HUDEP-2 (cell line): ENCODE measurements around the gene RIN3.
A peak's percentile ranks its signal among the peaks of the same experiment; 100 is the strongest.

ENCODE experiments used
- DNase-seq, 76 experiments: peaks; one replicate each; lab custom pipeline; 2025; ENCODE audit not compliant: unreplicated experiment in 76 of 76; lab: John Stamatoyannopoulos, UW

Gene RIN3

DNA sequence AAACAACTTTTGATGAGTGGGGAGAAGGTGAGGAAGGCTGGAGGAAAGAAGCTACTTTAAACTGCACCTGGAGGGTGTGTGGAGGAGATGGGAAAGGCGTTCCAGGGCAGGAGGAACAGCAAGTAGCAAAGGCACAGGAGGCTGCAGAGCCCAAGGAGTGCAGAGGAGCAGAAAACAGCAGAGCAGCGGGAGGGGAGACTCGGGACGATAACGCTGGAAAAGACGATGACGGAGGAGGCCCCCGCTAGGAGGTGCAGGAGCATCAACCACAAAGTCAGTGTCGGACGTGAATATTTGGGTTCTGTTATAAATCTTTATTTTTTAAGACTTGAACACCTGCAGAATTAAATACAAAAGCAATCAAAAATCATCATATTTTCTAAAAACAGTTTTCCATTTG, 189.9 kb downstream of the RIN3 start:
- no peak for DNase-seq

DNA sequence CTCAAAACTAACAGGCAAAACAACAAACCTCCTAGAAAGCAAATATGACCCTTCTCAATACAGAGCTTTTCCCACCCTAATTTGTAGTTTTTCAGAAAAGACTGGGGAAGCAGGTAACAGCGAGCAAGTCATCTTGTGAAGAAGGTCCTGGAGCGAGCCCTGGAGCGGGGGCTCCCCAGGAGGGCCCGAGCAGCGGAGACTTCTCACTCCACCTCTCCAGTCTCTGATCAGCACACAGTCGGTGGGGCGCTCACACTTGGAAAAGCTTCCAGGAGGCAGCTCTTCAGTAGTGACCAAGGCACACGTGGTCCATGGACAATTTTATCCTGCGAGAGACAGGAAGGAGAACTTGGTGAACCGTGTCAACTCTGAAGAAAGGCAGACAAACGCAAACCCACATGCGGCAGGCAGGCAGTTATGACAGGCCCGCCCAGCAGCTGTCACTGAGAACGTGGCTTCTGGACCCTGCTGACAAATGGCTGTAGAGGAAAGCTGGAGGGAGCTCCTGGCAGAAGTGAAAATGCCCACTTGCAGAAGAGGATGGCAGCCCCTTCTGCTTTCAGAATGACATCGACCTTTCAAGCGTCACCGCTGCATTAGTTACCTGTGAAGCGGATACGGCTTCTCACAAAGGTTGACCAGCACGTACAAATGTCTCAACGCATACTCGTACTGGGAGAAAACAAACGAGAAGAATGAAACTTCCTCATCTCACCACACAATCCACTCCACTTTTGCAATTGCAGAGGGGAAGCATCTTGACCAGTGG, 190.6 kb downstream of the RIN3 start:
- DNase-seq, result no peak

DNA sequence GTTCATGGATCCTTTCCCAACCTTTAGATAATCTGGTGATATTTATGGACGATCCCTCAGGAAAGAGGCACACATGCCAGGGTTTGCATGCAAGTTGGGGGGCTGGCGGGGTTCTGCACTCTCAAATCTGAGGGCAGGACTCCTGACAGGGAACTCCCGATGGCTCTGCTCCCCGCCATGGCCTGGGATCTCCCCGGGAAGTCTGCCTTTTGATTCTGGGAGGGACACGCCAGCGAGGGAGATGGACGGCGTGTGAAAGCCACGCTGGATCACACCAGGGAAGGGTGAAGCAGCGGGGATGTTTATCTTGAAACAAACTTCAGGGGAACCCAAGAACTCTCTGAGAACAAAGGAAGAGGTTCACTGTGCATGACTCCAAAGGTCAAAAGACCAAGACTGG, 191.2 kb downstream of the RIN3 start:
- no peak for DNase-seq

DNA sequence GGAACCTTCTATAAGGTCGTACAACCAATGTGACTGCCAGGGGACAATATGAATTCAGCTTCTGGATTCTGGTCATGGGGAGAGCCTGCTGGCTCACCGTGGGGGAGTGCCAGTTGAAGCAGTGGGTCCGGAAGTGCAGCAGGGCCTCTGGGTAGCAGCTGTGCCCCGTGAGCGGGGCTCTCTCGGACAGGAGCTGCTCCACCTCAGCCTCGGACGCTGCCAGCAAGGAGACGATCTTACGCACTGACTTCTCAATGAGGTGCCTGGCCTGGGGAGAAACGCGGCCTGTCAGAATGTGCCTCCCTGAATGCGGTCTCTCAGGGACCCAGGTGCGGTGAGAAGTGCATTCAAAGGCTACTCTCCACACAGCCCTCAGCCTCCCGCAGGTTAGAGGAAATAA, 192.8 kb downstream of the RIN3 start:
- DNase-seq, result no peak

DNA sequence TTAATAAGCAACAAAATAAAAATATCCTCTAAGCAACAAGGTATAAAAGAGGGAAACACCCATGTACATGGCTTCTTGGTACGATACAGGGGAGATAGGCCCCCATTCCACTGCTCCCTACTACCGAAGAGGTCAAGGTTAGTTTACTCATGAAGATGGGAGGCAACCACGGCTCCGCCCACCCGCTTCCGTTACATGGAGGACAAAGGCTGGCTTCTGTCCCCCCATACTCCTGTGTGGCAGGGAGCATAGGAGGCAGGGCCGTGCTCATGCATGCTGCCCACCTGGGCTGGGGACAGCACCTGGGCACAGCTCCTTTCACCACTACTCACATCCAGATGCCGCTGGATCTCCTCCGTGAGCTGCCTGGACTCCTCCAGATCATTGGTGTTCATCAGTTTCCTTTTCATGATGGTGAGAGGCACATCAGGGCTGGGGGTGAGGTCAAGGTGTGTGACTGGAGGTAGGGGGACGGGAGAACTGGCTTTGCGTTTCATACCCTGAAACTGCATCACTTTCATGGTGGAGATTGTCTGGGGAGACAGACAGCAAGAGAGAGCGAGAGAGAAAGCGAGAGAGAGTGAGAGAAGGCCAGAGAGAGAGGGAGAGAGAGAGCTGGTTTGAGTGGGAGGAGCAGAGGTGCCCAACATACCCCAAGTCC, 195.9 kb downstream of the RIN3 start:
- DNase-seq, result no peak

DNA sequence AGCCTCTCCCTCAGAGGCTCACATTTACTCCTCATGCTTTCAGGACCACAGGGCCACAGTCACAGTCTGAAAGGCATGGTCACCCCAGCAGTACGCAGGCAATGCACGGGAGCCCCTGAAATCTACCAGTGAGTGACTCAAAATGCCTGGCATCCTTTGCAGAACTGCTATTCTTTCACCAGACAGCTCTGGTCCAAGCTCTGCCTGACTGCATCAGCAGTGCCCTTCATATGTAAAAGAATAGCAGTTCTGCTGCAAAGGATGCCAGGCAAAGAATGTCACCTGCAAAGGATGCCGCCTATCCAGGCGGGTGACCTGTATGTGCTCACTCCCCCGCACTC, 196.4 kb downstream of the RIN3 start:
- no peak for DNase-seq

DNA sequence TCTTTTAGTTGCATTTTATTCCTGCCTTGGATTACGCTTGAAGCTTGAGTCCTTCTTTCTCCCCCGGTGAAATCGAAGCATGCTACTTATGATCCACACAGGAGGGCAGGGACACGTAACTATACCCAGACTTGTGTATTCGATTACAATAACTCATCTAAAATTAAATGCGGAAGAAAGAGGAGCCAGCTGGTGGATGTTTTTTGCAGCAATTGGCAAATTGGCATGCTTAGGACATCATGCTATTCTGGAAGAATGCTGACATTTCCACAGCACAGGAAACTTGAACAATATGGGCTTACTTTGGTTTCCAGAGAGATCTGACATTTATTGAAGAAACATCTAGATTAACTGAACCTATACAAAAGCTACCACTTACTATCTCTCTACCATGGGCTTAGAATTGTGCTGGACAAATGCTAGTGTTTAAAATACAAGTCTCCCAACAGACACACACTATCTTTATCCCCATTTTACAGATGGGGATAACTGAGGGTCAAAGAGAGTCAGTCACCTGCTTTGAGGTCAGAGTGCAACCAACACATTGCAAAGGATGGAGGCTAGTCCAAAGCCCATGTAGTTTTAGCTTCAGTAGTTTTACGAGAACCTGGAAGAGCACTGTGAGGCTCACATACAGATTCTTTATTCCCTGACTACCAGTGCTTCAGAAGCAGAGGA, 198.5 kb downstream of the RIN3 start:
- no peak for DNase-seq

DNA sequence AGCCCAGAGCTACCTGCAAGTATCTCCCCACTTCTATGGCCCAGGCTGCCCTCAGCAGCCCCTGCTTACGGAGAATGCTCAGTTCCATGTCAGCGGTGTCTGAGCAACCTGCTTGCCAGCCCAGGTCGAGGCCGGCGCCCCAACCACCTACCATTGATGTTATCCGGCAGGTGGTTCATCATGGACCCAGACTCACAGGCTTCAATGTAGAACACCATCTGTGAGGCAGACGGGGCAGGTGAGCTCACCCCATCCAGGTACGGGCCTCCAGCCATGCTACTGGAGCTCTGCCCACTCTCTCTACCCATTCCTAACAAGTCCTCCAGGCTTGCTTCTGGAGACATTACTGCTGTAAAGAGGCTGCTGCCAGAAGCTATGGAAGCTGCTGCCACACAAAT, 199.1 kb downstream of the RIN3 start:
- no peak for DNase-seq

DNA sequence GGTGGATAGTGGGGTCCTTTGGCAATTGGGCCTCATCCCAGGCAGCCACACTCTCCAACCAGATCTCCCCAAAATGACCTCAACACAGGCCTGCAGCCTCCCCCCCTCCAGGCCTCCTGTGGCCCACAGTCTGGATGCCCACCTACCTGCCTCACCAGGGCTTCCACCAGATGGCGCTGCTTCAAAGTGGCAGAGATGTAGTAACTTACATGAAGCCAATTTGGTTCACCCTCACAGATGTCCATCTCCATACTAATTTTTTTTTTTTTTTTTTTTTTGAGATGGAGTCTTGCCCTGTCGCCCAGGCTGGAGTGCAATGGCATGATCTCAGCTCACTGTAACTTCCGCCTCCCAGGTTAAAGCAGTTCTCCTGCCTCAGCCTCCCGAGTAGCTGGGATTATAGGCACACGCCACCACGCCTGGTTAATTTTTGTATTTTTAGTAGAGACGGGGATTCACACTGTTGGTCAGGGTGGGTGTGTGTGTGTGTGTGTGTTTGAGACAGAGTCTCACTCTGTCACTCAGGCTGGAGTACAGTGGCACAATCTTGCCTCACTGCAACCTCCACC, 201.2 kb downstream of the RIN3 start:
- peak in 64 of 76 experiments; percentile 11 to 80 (median 58) for DNase-seq

DNA sequence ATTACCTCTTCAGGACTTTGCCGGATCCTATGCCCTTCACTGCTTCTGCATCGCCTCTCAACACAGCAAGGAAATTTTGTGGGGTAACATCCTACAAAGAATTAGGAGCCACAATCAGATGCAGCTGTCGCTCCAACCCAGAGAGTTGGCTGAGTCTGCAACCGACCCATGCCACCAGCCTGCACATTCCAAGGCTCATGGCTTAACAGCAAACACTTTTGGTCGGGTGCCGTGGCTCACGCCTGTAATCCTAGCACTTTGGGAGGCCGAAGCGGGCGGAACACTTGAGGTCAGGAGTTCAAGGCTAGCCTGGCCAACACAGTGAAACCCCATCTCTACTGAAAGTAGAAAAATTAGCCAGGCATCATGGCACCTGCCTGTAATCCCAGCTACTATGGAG, 202.6 kb downstream of the RIN3 start:
- DNase-seq, result no peak

DNA sequence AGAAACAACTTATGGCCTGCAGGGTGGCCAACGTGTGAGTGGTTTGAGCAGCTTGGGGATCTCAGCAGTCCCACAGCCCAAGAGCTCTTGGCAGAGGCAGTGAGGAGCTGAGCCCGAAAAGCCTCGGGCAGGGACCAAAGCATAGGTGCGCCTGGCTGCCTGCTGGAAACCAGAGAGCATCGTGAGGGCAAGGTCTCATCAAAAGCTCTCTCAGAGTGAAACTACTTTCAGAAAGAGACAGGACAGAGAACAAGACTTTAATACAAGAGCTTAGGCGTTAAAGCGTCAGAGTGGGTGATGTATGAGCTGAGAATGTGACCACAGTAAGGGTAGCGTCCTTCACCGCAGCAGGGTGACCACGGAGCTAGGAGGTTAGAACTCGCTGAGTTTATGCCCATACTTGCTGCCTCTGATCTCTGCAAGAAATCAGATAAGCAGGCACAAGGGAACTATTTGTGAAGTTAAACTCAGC, 204.0 kb downstream of the RIN3 start:
- no peak for DNase-seq

DNA sequence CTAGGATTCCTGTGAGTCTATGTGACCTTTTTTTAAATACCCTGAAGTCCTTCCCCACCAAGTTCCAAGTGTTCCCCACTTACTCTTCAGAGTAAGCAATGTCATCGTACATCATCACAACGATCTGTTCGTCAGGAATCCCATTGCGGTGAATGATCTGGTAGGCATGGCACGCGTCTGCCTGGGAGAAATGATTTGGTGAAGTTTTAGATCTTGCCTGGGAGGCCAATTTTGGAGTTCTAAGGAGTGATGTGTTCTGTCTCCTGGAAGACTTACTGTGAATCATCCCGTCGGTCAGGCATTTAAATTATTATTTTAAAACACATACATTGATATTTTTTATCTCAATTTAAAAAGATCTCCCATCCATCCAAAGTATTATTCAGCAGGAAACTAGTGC, 205.1 kb downstream of the RIN3 start:
- no peak for DNase-seq

DNA sequence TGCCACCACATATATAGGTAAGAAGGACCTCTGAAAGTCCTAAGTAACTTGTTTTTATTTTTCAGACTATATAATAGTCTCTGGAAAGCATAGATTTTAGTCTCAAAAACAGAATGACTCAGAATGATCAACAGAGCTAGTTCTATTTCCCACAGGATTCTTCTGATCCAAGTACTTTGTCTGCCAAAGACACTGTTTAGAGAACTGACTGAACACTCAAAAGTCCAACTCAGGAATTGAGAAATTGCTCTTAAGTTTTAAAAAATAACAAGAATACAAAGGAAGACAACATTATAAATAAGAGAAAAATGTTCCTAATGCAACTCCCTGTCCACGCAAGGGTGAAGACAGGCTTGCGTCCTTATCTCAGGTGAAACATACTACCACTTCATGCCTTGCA, 205.8 kb downstream of the RIN3 start:
- DNase-seq, result no peak

DNA sequence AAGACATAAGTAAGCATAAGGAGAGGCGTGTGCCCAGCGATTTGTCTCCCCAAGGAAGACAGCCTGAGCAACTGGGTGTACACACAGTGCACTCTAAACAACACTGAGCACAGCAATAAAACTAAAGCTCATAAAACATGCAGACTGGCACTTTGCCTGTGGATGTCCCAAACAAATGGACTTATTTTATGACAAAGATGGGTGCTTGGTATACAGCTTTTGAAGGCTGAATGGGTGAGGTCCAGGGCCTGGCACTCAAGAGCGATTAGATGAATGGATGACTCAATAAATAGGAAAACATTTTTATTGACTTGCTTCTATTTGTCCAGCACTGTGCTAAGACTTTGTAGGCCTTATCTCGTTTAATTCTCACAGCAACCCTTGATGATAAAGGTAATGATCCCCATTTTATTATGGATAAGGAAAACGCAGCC, 206.3 kb downstream of the RIN3 start:
- DNase-seq, result no peak

DNA sequence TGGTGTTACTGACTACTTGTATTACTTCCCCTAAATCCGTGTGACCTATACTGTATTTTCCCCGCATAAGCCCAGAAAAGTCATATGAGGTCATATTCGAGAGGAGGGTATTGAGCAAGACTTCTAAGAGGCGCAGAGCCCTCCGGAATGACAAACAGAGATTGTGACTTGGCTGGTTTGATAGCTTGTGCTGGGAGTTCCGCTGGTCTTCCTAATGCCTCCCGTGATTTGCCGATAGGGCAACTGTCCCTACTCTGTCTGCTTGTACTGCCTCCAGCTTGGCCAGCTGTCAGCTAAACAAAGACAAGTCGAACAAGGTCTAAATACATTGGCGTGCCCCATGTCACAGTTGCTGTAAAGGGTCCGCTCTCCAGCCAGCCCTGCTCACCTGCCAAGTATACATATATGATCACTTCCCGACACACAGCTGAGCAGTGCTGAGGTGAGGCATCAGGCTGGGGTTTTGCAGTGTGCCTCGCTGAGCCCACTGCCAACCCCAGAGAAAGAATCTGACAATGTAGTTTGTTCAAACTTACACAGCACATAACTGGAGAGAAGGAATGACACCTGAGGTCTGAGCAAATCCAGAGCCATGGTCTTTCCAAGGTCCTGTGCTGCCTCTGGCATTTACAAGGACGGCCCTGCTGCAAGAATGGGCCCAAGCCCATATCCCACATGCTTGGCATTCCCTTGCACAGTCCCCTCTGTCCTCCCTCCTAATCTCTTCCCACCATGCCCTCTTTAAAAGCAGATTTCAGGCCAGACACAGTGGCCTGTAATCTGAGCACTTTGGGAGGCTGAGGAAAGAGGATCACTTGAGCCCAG, 211.1 kb downstream of the RIN3 start:
- DNase-seq, result no peak

DNA sequence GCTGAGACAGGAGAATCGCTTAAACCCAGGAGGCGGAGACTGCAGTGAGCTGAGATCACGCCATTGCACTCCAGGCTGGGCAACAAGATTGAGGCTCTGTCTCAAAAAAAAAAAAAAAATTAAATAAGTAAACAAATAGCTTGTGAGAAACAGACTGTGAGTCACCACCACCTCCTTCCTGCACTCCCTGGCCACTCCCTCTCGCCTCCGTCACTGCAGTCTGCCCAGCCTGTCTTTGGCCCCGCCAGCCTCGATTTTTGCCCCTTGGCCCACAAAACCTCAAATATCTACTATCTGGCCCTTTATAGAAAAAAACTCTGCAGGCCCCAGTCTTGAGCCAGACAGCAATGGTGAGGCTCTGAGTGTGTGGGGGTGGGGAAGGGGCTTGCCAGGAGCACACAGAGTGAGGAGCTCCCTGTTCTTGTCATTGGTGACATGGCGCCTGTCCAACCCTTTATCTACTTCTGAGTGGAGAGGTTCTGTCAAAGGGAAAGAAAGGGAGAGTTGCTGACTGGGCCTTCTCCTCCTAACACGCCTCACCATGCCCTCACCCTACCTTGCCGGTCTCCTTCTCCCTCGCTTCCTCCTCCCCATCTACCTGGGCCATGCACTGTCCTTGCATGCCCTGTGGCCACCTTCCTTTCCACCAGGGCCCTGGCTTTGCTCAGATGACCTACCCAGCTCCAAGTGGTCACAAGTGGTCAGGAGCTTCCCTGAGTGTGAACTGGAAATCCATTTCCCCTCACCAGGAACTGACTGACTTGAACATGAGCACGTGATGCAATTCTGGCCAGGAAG, 212.8 kb downstream of the RIN3 start:
- peak in 73 of 76 experiments; percentile 4 to 88 (median 58) for DNase-seq

DNA sequence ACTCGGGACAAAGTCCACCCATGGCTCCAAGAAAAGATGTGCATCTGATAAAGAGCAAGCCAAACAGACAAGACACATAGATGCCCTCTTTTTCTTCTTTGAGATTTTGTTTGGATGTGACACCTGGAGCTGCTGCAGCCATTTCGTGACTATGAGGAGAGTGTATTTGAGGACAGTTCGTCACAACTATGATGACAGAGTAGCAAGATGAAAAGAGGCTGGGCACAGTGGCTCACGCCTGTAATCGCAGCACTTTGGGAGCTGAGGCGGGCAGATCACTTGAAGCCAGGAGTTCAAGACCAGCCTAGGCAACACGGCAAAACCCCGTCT, 213.3 kb downstream of the RIN3 start:
- DNase-seq, result no peak

DNA sequence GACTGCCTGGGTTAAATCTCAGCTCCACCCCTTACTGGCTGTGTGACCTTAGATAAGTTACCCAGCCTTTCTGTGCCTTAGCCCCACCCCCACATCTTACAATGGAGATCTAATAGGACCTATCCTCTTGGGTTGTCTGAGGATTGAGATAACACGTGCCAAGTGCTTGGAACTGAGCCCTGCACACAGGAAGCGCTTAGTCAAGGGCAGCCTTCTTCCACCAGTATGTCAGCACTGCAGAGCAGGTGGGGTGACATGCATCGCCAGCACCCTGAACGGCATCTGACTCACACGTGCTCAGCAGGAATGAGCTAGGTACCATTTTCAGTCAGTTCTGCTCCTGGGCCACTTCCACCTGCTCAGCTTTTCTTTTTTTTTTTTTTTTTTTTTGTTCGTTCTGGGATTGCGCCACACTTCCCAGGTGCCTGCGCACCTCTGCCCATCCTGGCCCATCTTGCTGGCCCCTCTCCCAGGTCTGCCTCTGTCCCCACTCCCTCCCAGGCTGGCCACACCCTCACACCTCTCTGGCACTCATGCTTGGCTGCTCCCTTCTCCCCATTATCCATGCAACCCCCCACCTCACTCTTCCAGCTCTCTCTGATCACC, 215.3 kb downstream of the RIN3 start:
- peak in 73 of 76 experiments; percentile 26 to 94 (median 79) for DNase-seq

DNA sequence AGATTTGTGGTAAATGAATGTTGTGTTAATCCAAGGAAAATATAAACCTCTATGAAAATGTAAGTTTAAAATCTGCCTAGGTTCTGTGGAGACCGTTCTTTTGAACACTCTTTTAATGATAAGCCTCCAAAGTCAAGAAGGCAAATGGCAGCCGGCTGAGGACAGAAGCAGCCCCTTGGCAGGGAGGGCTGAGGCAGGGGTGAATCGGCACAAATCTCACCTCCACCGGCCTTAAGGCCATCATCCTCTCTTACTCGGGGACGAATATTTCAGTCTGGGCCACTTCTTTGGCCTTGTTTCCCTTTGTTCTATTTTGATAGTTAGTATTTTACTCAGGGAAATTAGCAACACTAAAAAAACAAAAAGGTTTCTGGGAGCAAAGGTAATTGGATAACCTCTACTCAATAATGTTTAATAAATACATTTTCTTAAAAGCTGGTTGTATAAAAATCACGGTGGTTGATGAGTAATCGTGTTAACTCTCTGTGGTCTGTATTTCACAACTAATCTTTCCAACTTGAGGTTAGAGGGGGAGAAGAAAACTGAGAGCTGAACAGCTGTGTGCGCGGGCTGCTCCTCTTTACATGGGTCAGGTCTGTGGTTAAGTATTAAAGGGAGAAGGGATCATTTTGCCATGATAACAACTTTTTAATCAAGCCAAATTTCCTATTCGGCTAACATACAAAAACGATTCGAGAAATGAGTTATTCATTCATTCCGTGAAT, 216.2 kb downstream of the RIN3 start:
- no peak for DNase-seq
